ENCODE data around the gene CLCN5.

DNA sequence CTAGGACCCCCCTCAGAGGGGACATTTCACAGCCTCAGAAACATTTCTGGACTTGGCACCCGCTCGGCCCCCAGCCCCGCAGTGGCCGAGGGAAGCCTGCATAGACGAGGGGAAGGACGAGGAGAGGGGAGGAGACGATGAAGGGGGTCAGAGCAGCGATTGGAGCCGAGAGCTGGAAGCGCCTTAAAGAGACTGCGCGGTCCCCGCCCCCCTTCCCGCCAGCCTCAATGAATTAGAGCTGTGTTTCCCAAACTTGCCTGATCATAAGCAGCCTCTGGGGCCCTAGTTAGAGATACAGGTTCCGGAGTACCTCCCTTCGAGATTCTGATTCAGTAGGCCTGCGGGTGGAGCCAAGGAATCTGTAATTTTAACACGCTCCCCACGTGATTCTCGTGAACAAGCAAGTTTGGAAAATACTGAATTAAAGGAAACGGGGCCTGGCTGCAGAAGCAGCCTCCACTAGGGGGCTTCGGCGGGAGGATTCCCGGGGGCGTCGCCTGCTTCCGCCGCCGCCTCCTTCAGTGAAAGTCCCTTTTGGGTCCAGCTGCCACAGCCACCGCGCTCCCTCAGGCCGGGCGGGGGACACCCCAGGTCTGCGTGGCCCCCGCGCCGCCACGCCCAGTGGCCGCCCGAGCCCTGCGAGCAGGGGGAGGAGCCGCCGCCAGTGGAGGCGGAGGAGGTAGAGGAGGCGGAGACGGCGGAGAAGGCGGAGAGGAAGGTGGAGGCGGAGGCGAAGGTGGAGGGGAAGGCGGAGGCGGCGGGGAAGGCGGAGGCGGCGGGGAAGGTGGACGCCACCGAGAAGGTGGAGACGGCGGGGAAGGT, 43.4 kb upstream of the CLCN5 start, which contains the start of gene USP27X:
- TF ChIP-seq CTCF (conservative IDR thresholded peaks at IDR 0.05) (peak; percentile 54), ZFX (IDR thresholded peaks at IDR 0.05) (no peak)
